ENCODE measurements around the gene ATG101. TPM values are rescaled to one million over a fixed set of nuclear protein-coding genes. Genes with fewer than 3 reads are reported as not detected.

The ATG101 gene
- total and polyA plus RNA-seq, 2 of the 13 experiments (the other 11 are each of a cell fraction or from before 2014, with no cell fraction given), result 58.2 to 67.7 TPM

DNA sequence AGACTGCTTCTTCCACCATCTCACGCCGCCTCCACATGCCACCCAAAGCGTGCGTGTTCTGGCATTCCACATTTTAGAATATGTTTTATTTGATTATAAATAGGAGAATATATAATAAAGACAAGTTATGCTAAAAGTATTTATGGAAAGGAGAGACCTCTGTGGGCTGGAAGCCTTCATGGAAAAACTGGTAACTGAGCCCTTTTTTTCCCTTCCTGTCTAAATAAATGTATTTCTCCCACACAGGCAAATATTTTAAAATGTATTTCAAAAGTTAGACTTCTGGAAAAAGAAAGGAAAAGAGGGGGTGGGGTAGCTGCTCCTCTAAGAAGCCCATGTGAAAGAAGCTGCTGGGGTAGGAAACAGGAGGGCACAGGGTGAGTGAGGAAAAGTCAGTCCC is 34.6 kb upstream of the ATG101 start:
- Histone ChIP-seq H3K27me3 (ENCODE audit: control insufficient read depth in 1 of 2, insufficient read depth in 2 of 2, low read length in 2 of 2) (peaks cover 3 to 46% of the 10 kb centered on the region in 2 experiments; a peak in 4 of 5 replicates), H2AFZ (ENCODE audit: low read length) (no peak overlapping the region), H3K27ac (ENCODE audit: extremely low read length, insufficient read depth, low read length) (no peak overlapping the region), H3K4me3 (replicated peaks in 1 of 3; ENCODE audit: insufficient read depth in 1 of 3, low read depth in 2 of 3, low read length in 3 of 3) (no peak overlapping the region), H4K20me1 (ENCODE audit: insufficient read depth, low read length) (no peaks in the 10 kb centered on the region), H3K4me1 (ENCODE audit: insufficient read depth, low read length) (peaks cover 58% of the 10 kb centered on the region), H3K9ac (ENCODE audit: insufficient read depth, low read depth, low read length) (no peak overlapping the region), H3K4me2 (ENCODE audit: low read depth, low read length) (no peak overlapping the region), H3K36me3 (replicated peaks in 1 of 2; ENCODE audit: control insufficient read depth in 1 of 2, insufficient read depth in 2 of 2, low read length in 2 of 2) (no peaks in the 10 kb centered on the region), H3K9me3 (ENCODE audit: low read length) (no peaks in the 10 kb centered on the region), H3K79me2 (ENCODE audit: insufficient read depth, low read length) (no peaks in the 10 kb centered on the region)
- TF ChIP-seq PHB2 (IDR thresholded peaks at IDR 0.05; ENCODE audit: partially characterized antibody) (no peak), ARID2 (CRISPR knock-in tag; IDR thresholded peaks at IDR 0.05; ENCODE audit: borderline replicate concordance) (no peak), SMARCE1 (IDR thresholded peaks at IDR 0.05; ENCODE audit: borderline replicate concordance) (no peak), ZNF230 (CRISPR knock-in tag; IDR thresholded peaks at IDR 0.05) (no peak), ZNF569 (CRISPR knock-in tag; IDR thresholded peaks at IDR 0.05; ENCODE audit: borderline replicate concordance) (no peak), SP1 (IDR thresholded peaks at IDR 0.05) (no peak), SP1 (CRISPR knock-in tag; IDR thresholded peaks at IDR 0.05) (no peak), NKX3-1 (CRISPR knock-in tag; IDR thresholded peaks at IDR 0.05) (no peak), ZFP37 (CRISPR knock-in tag; IDR thresholded peaks at IDR 0.05; ENCODE audit: borderline replicate concordance) (no peak), SAP130 (CRISPR knock-in tag; IDR thresholded peaks at IDR 0.05; ENCODE audit: low read depth) (no peak), TBL1XR1 (IDR thresholded peaks at IDR 0.05; ENCODE audit: borderline replicate concordance, low read length, partially characterized antibody) (no peak)
- TF ChIP-seq, protein P1, sequence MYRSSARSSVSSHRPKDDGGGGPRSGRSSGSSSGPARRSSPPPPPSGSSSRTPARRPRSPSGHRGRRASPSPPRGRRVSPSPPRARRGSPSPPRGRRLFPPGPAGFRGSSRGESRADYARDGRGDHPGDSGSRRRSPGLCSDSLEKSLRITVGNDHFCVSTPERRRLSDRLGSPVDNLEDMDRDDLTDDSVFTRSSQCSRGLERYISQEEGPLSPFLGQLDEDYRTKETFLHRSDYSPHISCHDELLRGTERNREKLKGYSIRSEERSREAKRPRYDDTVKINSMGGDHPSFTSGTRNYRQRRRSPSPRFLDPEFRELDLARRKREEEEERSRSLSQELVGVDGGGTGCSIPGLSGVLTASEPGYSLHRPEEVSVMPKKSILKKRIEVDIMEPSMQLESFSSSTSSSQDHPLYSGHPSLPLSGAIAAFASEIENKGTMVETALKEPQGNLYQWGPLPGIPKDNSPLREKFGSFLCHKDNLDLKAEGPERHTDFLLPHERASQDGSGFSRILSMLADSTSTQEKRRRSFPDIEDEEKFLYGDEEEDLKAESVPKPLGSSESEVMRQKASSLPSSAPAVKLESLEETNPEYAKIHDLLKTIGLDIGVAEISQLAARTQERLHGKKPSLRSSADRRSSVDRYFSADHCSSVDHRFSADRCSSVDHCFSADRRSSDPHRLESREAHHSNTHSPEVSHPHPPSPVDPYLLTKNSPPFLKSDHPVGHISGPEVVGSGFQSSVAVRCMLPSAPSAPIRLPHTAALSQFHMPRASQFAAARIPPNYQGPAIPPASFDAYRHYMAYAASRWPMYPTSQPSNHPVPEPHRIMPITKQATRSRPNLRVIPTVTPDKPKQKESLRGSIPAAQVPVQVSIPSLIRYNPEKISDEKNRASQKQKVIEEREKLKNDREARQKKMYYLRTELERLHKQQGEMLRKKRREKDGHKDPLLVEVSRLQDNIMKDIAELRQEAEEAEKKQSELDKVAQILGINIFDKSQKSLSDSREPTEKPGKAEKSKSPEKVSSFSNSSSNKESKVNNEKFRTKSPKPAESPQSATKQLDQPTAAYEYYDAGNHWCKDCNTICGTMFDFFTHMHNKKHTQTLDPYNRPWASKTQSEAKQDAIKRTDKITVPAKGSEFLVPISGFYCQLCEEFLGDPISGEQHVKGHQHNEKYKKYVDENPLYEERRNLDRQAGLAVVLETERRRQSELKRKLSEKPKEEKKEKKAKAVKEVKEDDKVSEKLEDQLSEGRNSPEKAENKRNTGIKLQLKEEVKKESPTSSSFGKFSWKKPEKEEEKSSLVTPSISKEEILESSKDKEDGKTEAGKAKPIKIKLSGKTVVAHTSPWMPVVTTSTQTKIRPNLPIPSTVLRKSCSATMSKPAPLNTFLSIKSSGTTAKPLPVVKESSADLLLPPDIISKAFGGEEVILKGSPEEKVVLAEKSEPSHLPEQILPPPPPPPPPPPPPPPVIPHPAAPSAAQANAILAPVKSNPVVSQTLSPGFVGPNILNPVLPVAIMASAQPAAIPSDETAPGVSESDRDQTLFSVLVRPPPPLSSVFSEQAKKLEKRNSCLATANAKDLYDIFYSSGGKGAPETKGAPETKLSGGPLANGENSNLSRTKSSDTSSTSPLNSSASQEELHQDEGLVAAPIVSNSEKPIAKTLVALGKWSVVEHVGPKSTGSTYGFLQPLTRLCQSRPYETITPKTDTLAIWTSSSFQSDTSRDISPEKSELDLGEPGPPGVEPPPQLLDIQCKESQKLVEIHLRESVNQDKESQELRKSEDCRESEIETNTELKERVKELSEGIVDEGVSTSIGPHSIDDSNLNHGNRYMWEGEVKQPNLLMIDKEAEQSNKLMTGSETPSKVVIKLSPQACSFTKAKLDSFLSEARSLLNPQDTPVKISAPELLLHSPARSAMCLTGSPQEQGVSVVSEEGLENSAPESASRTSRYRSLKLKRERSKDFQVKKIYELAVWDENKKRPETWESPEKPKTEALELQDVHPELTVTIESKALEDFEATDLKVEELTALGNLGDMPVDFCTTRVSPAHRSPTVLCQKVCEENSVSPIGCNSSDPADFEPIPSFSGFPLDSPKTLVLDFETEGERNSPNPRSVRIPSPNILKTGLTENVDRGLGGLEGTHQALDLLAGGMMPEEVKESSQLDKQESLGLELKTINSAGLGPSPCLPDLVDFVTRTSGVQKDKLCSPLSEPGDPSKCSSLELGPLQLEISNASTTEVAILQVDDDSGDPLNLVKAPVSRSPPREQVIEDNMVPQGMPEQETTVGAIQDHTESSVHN (CRISPR knock-in tag; IDR thresholded peaks at IDR 0.05), result no peak
- ChIA-PET POLR2A (no interaction called here), CTCF (ENCODE audit: low intra/inter-chr PET ratio, low total read pairs) (no interaction called here)
- DNase-seq (ENCODE audit: low spot score), result no peak
- BruUV-seq (replicated peaks), result no TSS peak
- no peak for FAIRE-seq
- in situ Hi-C loops (cut with HindIII; ENCODE audit: extremely low pct_ligation_motif_present, low pct_unique_long_range_greater_than_20kb), result no loop called here
- WGBS (ENCODE audit: low lambda C conversion rate), result 83% methylated on average over 4 of the region's 4 CpGs
- ATAC-seq, result no peak
- intact Hi-C loops (cut with micrococcal nuclease; ENCODE audit: unreplicated experiment), result no loop called here

All from HepG2 (cell line).